Stimulated activated CD4-positive, alpha-beta T cell treated with anti-CD3 and anti-CD28 coated beads, Interleukin-2, amount 100 ng/mL, for 24 hours (primary cell): ENCODE data around the gene AGT.
"Not testable (repeated sequence)": the region's sequence is repeated elsewhere in the genome, so short reads cannot be mapped to it uniquely, and the experiment has no call there.

Experiments
- DNase-seq, 2 donors: peaks; one replicate each; pipeline ENCODE4 v3.0.0-alpha.2; 2020

AGT gene

GRCh38 chr1:230706887-230707731, 6.8 kb downstream of the AGT start:
- DNase-seq, result no peak

GRCh38 chr1:230706020-230706699, 7.8 kb downstream of the AGT start:
- DNase-seq, result no peak

GRCh38 chr1:230705289-230706019, 8.5 kb downstream of the AGT start:
- no peak for DNase-seq

GRCh38 chr1:230704830-230705229, 9.1 kb downstream of the AGT start:
- DNase-seq, result no peak

- no peak for DNase-seq
These were observed 10.1 kb downstream of the AGT start for GRCh38 chr1:230703679-230704385.

GRCh38 chr1:230702934-230703678, 10.8 kb downstream of the AGT start:
- no peak for DNase-seq

GRCh38 chr1:230701895-230702768, 11.8 kb downstream of the AGT start:
- DNase-seq, result no peak

- no peak for DNase-seq
These were observed 12.5 kb downstream of the AGT start for GRCh38 chr1:230701434-230701833.

GRCh38 chr1:230700132-230700531, 13.8 kb downstream of the AGT start:
- DNase-seq, result no peak

GRCh38 chr1:230699716-230700115, 14.2 kb downstream of the AGT start:
- DNase-seq, result no peak

GRCh38 chr1:230698964-230699363, 15.0 kb downstream of the AGT start:
- DNase-seq, result not testable (repeated sequence)

- no peak for DNase-seq
These were observed 15.8 kb downstream of the AGT start for GRCh38 chr1:230698130-230698529.

- no peak for DNase-seq
These were observed 17.0 kb downstream of the AGT start for GRCh38 chr1:230696722-230697437.

GRCh38 chr1:230696218-230696617, 17.7 kb downstream of the AGT start:
- no peak for DNase-seq

- DNase-seq, result no peak
These were observed 18.9 kb downstream of the AGT start for GRCh38 chr1:230694991-230695390.

GRCh38 chr1:230694464-230694863, 19.5 kb downstream of the AGT start:
- DNase-seq, result no peak

- no peak for DNase-seq
These were observed 20.1 kb downstream of the AGT start for GRCh38 chr1:230693777-230694176.

GRCh38 chr1:230693221-230693620, 20.7 kb downstream of the AGT start:
- no peak for DNase-seq

- DNase-seq, result no peak
These were observed 22.3 kb downstream of the AGT start for GRCh38 chr1:230691615-230692014.

GRCh38 chr1:230690101-230690500, 23.8 kb downstream of the AGT start:
- DNase-seq, result no peak

- no peak for DNase-seq
These were observed 27.2 kb downstream of the AGT start for GRCh38 chr1:230686747-230687146.
